SK-N-SH treated with all-trans-retinoic acid at 6 μM for 48 hours (cell line): ENCODE results near the gene HOGA1.

Source experiments
- ATAC-seq: fragments of 200-7000 bp; cut with Tn5 transposase; 3 replicates; pipeline ENCODE4 v1.9.1; 2020; ENCODE audit warnings: mild to moderate bottlenecking, moderate library complexity
- ESRRG ChIP-seq: fragments of 250-450 bp; sonication (Bioruptor Pico); IDR thresholded peaks from 2 replicates; pipeline ENCODE4 v1.6.1; 2021; ENCODE audit warnings: mild to moderate bottlenecking
- ISL1 ChIP-seq: fragments of 250-450 bp; sonication (Bioruptor Pico); IDR thresholded peaks from 2 replicates; pipeline ENCODE4 v2.1.2; 2022; ENCODE audit warnings: mild to moderate bottlenecking, moderate library complexity
- OSR1 ChIP-seq: fragments of 250-450 bp; sonication (Bioruptor Pico); IDR thresholded peaks from 2 replicates; pipeline ENCODE4 v1.8.0; 2022; ENCODE audit warnings: moderate library complexity, mild to moderate bottlenecking, inconsistent platforms
- POU6F1 ChIP-seq: fragments of 250-450 bp; sonication (Bioruptor Pico); IDR thresholded peaks from 2 replicates; pipeline ENCODE4 v1.8.0; 2021; ENCODE audit warnings: low read depth, mild to moderate bottlenecking, moderate library complexity, borderline replicate concordance
- PPARA ChIP-seq: fragments of 250-450 bp; sonication (Bioruptor Pico); IDR thresholded peaks from 2 replicates; pipeline ENCODE4 v1.5.0; 2020; ENCODE audit warnings: mild to moderate bottlenecking, borderline replicate concordance
- SNAI2 ChIP-seq: fragments of 250-450 bp; sonication (Bioruptor Pico); IDR thresholded peaks from 2 replicates; pipeline ENCODE4 v1.5.0; 2020; ENCODE audit warnings: mild to moderate bottlenecking, moderate library complexity
- TOX ChIP-seq: fragments of 250-450 bp; sonication (Bioruptor Pico); IDR thresholded peaks from 2 replicates; pipeline ENCODE4 v1.8.0; 2021; ENCODE audit warnings: mild to moderate bottlenecking, moderate library complexity, borderline replicate concordance
- ZC3H10 ChIP-seq: fragments of 250-450 bp; sonication (Bioruptor Pico); IDR thresholded peaks from 2 replicates; pipeline ENCODE4 v1.5.1; 2021; ENCODE audit warnings: mild to moderate bottlenecking, moderate library complexity
- ZFP30 ChIP-seq: fragments of 450-650 bp; formaldehyde crosslinking; IDR thresholded peaks from 2 replicates; pipeline ENCODE4 v1.5.0; 2022; ENCODE audit warnings: mild to moderate bottlenecking, moderate library complexity
- ZNF565 ChIP-seq: fragments of 450-650 bp; formaldehyde crosslinking; conservative IDR thresholded peaks from 2 replicates; pipeline ENCODE4 v1.5.0; 2020; ENCODE audit warnings: low read depth, mild to moderate bottlenecking, moderate library complexity
- ZNF70 ChIP-seq: fragments of 450-650 bp; formaldehyde crosslinking; IDR thresholded peaks from 2 replicates; pipeline ENCODE4 v1.5.0; 2020; ENCODE audit warnings: mild to moderate bottlenecking, moderate library complexity
- ZNF8 ChIP-seq: fragments of 450-650 bp; formaldehyde crosslinking; IDR thresholded peaks from 2 replicates; pipeline ENCODE4 v1.5.0; 2020; ENCODE audit warnings: mild to moderate bottlenecking, moderate library complexity
- TF ChIP-seq, protein P1 (sequence below): fragments of 250-450 bp; sonication (Bioruptor Pico); IDR thresholded peaks from 2 replicates; pipeline ENCODE4 v1.5.1; 2021; ENCODE audit warnings: mild to moderate bottlenecking, moderate library complexity
- TF ChIP-seq, protein P2 (sequence below): fragments of 250-450 bp; sonication (Bioruptor Pico); IDR thresholded peaks from 2 replicates; pipeline ENCODE4 v1.5.0; 2020; ENCODE audit warnings: mild to moderate bottlenecking, moderate library complexity
- TF ChIP-seq, protein P3 (sequence below): fragments of 250-450 bp; sonication (Bioruptor Pico); IDR thresholded peaks from 2 replicates; pipeline ENCODE4 v1.5.1; 2020; ENCODE audit warnings: low read depth, mild to moderate bottlenecking, moderate library complexity

Gene HOGA1

GRCh38 chr10:97584060-97584797, at the start of gene HOGA1:
Gene HOGA1, plus strand, starts transcription at chr10:97584389. Its CDS starts 315 bp downstream, at chr10:97584704.
- peak; percentile 100 for ATAC-seq
- TF ChIP-seq PPARA (CRISPR knock-in tag): no peak
- TF ChIP-seq POU6F1 (CRISPR knock-in tag): no peak
- TF ChIP-seq, all 23 proteins: peak for 0

DNA sequence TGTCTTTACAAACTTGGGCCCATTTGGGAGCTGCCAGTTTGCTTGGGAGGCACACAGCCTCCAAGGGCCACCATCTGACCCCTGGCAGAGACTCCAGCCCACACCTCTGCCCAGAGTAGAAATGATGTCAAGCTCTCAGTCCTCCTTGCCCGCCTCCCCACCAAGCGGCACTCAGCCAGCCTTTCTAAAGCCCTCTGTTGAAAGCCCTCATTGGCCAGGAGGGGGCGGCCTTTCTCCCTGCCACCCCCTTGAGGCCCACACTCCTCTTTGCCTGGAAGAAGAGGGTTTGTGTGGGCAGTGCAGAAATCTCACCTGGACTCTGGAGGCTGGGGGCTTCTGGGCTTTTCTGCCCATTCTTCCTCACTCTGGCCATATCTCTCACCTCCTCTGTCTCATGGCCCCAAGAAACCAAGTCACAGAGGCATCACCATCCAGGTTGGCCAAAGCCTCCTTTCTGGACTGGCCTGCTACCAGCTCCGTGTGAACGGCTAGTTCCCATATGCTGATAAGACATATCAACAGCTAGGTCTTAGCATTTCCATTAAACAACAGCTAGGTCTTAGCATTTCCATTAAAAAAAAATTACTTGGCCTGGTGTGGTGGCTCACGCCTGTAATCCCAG, 49.3 kb upstream of the HOGA1 start:
- ATAC-seq: peak; percentile 43
- TF ChIP-seq, protein P1, sequence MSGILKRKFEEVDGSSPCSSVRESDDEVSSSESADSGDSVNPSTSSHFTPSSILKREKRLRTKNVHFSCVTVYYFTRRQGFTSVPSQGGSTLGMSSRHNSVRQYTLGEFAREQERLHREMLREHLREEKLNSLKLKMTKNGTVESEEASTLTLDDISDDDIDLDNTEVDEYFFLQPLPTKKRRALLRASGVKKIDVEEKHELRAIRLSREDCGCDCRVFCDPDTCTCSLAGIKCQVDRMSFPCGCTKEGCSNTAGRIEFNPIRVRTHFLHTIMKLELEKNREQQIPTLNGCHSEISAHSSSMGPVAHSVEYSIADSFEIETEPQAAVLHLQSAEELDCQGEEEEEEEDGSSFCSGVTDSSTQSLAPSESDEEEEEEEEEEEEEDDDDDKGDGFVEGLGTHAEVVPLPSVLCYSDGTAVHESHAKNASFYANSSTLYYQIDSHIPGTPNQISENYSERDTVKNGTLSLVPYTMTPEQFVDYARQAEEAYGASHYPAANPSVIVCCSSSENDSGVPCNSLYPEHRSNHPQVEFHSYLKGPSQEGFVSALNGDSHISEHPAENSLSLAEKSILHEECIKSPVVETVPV (CRISPR knock-in tag): no peak
- TF ChIP-seq TOX: no peak
- no peak for TF ChIP-seq ISL1
- TF ChIP-seq POU6F1 (CRISPR knock-in tag): no peak
- no peak for TF ChIP-seq OSR1 (CRISPR knock-in tag)
- no peak for TF ChIP-seq ZFP30
- TF ChIP-seq, protein P2, sequence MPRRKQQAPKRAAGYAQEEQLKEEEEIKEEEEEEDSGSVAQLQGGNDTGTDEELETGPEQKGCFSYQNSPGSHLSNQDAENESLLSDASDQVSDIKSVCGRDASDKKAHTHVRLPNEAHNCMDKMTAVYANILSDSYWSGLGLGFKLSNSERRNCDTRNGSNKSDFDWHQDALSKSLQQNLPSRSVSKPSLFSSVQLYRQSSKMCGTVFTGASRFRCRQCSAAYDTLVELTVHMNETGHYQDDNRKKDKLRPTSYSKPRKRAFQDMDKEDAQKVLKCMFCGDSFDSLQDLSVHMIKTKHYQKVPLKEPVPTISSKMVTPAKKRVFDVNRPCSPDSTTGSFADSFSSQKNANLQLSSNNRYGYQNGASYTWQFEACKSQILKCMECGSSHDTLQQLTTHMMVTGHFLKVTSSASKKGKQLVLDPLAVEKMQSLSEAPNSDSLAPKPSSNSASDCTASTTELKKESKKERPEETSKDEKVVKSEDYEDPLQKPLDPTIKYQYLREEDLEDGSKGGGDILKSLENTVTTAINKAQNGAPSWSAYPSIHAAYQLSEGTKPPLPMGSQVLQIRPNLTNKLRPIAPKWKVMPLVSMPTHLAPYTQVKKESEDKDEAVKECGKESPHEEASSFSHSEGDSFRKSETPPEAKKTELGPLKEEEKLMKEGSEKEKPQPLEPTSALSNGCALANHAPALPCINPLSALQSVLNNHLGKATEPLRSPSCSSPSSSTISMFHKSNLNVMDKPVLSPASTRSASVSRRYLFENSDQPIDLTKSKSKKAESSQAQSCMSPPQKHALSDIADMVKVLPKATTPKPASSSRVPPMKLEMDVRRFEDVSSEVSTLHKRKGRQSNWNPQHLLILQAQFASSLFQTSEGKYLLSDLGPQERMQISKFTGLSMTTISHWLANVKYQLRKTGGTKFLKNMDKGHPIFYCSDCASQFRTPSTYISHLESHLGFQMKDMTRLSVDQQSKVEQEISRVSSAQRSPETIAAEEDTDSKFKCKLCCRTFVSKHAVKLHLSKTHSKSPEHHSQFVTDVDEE: no peak

- TF ChIP-seq ESRRG (CRISPR knock-in tag): no peak
- no peak for TF ChIP-seq SNAI2 (CRISPR knock-in tag)
- TF ChIP-seq, protein P1 (CRISPR knock-in tag): no peak
- no peak for TF ChIP-seq ZNF70 (CRISPR knock-in tag)
- TF ChIP-seq POU6F1 (CRISPR knock-in tag): no peak
- TF ChIP-seq PPARA (CRISPR knock-in tag): no peak
- no peak for TF ChIP-seq ZC3H10 (CRISPR knock-in tag)
- TF ChIP-seq ZNF565 (CRISPR knock-in tag): no peak
- no peak for TF ChIP-seq ZNF8 (CRISPR knock-in tag)
- TF ChIP-seq, protein P3, sequence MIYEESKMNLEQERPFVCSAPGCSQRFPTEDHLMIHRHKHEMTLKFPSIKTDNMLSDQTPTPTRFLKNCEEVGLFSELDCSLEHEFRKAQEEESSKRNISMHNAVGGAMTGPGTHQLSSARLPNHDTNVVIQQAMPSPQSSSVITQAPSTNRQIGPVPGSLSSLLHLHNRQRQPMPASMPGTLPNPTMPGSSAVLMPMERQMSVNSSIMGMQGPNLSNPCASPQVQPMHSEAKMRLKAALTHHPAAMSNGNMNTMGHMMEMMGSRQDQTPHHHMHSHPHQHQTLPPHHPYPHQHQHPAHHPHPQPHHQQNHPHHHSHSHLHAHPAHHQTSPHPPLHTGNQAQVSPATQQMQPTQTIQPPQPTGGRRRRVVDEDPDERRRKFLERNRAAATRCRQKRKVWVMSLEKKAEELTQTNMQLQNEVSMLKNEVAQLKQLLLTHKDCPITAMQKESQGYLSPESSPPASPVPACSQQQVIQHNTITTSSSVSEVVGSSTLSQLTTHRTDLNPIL: no peak
- no peak for ATAC-seq
Measured at GRCh38 chr10:97537186-97537869, 46.9 kb upstream of the HOGA1 start.
